T47D (cell line): ENCODE measurements around the gene COPZ2.
"Not testable (repeated sequence)": the region's sequence is repeated elsewhere in the genome, so short reads cannot be mapped to it uniquely, and the experiment has no call there.

Experiments used
- DNase-seq, 2 experiments: peaks; one replicate each; pipeline versions ENCODE4 v3.0.0 to v3.0.0-alpha.2; 2011 to 2012; ENCODE audit warnings: low read depth in 1 of 2, low spot score in 1 of 2
- JUND ChIP-seq: IDR thresholded peaks from 2 replicates; pipeline ENCODE4 v1.6.1; 2012; ENCODE audit warnings: low read depth
- in situ Hi-C: cut with HindIII; loops from 2 replicates; pipeline ENCODE4 v1.10.0; 2016; ENCODE audit warnings: low sequenced_read_pairs, low pct_unique_long_range_greater_than_20kb

Gene COPZ2

GRCh38 chr17:47990962-47991731, 46.5 kb downstream of the COPZ2 start:
- in situ Hi-C loops = no loop called here
- no peak for TF ChIP-seq JUND
- no peak for DNase-seq

GRCh38 chr17:47989700-47990099, 47.9 kb downstream of the COPZ2 start:
- in situ Hi-C loops = no loop called here
- DNase-seq = no peak
- no peak for TF ChIP-seq JUND

DNA sequence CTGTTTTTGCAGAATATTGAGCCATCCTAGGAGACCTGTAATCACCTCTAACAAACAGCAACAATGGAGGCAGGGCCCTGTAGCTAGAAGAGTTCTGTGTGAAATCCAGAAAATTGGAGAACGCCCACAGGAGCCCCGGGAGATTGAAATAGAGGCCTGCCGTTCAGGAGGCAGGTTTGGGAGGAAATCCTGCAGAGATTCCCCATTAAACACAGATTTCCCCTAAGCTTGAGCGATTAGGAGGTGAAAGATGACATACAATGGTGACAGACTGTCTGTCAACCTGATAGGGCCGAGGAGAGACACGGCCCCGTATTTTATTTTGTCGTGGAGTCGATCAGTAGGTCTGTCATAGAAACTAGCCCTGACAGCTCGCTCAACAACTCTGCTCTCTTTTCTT, 48.4 kb downstream of the COPZ2 start:
- DNase-seq = no peak
- TF ChIP-seq JUND = no peak
- in situ Hi-C loops = no loop called here

- DNase-seq, in situ Hi-C loops: not testable (repeated sequence)
Measured at GRCh38 chr17:47988445-47988844, 49.2 kb downstream of the COPZ2 start.

DNA sequence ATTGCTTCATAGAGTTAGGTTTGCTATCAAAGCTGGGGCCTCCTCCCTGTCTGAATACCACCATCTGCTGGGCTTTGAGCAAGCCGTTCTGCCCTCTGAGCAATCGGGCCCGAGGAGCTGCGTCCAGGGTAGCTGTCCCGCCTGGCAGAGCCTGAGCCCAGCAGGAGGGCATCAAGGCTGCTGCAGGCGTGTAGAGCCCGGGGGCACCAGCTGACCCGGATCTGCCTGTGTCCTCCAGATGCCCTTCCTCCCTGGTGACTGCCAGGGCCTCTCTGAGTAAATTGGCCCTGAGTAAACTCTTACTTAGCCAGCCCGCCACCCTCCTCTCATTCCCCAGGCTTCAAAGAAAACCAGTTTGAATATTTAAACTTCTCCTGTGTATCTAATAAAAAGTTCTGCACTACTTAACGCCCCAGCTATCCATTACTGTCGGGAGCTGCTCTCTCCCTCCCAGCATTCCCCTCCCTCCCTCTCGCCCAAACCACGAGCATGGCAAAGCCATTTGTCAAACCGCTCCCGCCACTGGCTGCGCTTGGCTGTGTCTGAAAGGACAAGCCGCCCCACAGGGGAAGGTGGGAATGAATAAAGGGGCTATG, 50.3 kb downstream of the COPZ2 start:
- TF ChIP-seq JUND = no peak
- in situ Hi-C loops = no loop called here
- DNase-seq = peak; percentile 48 to 55

- DNase-seq = no peak
- TF ChIP-seq JUND = no peak
- in situ Hi-C loops = no loop called here
Measured at GRCh38 chr17:47986520-47986919, 51.1 kb downstream of the COPZ2 start.

DNA sequence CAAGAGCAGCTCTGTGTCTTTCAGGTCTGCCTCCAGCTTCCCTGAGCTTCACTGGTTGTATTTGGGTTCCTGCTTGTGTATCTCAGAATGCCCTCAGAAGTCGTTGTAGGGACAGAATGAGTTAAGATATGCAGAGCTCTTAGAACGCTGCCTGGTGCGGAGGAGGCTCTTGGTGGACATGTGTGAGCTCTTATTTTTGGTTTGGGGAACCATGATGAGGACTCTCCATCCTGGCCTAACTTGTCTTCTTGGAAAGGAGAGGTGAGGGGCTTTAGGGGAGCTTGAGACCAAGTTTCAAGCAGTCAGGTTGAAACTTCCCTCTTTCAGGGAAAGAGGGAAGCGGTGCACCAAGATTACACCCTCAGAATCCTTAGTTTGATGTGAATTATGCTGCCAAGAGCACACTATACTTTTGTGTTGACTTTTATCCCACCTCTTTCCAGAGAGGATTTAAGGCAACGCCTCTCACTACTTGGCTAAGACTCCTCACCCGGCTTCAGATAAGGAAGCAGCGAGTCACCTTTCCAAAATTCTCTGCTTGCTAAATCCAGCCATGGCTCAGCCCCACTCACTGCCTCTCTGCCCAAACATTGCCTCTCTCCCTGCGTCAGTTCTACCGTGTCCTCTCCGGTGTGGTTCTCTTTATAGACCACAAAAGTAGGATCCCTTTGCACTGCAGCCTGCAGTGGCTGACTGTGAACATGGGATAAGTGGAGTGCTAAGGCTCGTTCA, 53.9 kb downstream of the COPZ2 start:
- TF ChIP-seq JUND = no peak
- DNase-seq = no peak
- in situ Hi-C loops = no loop called here

DNA sequence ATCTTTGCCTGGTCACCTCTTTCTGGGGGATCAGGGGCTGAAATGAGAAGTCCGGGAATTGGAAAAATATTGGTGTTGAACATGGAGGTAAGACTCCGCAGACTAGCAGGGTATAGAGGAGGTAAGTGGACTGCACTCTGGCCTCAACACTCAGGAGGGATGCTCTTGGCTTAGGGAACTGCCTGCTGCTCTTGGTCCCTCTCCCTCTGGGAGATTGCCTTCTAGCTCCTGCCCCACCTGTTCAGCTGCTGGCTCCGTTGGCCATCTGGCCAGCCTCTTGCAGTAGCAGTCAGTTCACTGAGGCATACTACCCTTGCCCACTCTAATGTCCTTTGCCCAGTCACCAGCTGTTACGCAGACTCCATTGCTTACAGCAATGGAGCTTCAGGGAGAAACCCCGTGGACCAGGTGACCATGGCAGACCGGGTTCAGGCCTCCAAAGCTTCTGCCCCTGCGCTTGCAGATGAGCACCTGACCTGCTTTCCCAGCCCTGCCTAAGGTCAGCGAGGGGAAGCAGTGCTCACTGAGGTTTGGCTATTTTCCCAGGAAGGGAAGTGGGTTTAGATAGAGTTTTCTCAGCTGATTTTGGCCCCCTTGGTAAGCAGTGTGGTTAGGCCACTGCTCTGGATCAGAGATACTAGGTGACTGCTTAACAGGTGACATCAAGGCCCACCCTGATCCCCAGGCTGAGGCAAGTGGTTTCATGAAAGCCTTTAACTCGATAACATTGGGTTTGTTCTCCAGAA, 54.8 kb downstream of the COPZ2 start:
- DNase-seq = no peak
- in situ Hi-C loops = no loop called here
- no peak for TF ChIP-seq JUND

DNA sequence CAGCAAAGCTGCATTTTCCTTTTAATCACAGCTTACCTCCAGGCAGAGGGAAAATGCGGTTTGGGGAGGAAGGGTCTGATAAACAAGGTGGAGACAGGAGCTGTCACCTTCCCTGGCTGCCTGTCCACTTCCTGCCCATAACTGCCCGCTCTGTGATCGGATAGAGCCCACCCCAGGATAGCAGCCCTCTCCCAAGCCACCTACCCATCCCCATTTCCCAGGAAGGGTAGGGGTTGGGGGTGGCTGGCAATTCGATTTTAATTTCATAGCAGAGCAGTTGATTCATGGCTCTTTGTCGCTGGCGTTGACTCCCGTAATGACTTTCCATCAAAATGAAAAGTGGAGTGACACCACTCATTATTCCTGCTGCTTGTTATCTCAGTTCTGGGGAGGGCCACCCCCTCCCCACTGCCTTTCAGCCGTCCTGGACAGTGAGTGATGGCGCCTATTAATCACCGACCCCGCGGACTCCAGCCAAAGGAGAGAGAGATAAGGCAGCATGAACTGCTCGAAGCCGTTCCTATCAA, 55.4 kb downstream of the COPZ2 start:
- no peak for DNase-seq
- in situ Hi-C loops = no loop called here
- TF ChIP-seq JUND = no peak

DNA sequence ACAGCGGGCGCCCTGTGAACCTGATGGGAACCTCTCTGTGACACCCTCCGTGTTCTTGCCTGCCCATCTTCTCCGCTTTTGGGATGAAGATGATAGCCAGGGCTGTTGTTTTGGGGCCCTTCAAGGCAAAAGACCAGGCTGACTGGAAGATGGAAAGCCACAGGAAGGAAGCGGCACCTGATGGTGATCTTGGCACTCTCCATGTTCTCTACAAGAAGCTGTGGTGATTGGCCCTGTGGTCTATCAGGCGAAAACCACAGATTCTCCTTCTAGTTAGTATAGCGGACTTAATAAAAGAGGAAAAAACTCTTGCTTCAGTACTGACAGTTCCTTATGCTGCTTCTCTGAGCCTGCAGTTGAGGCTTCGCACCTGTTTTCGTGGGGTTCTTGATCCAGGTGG, 56.1 kb downstream of the COPZ2 start:
- no peak for DNase-seq
- no peak for TF ChIP-seq JUND
- in situ Hi-C loops = no loop called here

DNA sequence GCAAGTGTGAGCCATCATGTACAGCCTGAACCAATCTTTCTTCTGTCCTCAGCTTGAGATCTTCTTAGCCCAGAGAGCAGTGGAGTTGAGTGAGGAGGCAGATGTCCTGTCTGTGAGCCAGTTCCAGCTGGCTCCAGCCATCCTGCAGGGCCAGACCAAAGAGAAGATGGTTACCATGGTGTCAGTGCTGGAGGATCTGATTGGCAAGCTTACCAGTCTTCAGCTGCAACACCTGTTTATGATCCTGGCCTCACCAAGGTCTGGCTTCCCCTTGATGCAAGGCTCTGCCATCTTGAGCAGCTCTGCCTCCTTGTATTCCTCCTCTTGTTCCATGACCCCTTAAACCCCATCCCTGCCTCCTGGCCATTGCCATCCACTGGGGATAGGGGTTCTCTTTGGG, 57.1 kb downstream of the COPZ2 start:
- DNase-seq = no peak
- no peak for TF ChIP-seq JUND
- in situ Hi-C loops = no loop called here

GRCh38 chr17:47978324-47978723, 59.3 kb downstream of the COPZ2 start:
- in situ Hi-C loops = no loop called here
- no peak for TF ChIP-seq JUND
- DNase-seq = peak; percentile 65 to 72
